Neural cell (in vitro differentiated cells): ENCODE results near the gene ZBTB5. TPM values are rescaled to one million over a fixed set of nuclear protein-coding genes. Genes with fewer than 3 reads are reported as not detected.

Experiments used
- H2AFZ ChIP-seq: fragments of 200-600, 300-800 bp; sonication (generic), shearing (Covaris generic); 2 replicates; pipeline ENCODE4 v1.6.0; 2014; ENCODE audit warnings: low read depth, mild to moderate bottlenecking, antibody characterized with exemption, low read length, moderate library complexity
- H3F3A ChIP-seq: fragments of 200-600 bp; shearing (Covaris generic); 2 replicates; pipeline ENCODE4 v1.6.1; 2016; ENCODE audit warnings: mild to moderate bottlenecking, moderate library complexity, mixed read lengths, antibody characterized with exemption, low read length; ENCODE audit not compliant: insufficient read depth, poor library complexity, severe bottlenecking
- H3K27ac ChIP-seq: fragments of 200-600, 300-800 bp; sonication (generic), shearing (Covaris generic); 2 replicates; pipeline ENCODE4 v1.5.1; 2014; ENCODE audit warnings: mild to moderate bottlenecking, low read length, moderate library complexity
- H3K27me3 ChIP-seq: fragments of 300-800, 200-600 bp; sonication (generic), shearing (Covaris generic); 2 replicates; pipeline ENCODE4 v1.6.0; 2014; ENCODE audit warnings: mild to moderate bottlenecking, low read depth, low read length, moderate library complexity; ENCODE audit not compliant: insufficient read depth
- H3K36me3 ChIP-seq: fragments of 300-800, 200-600 bp; sonication (generic), shearing (Covaris generic); 2 replicates; pipeline ENCODE4 v1.5.1; 2014; ENCODE audit warnings: mild to moderate bottlenecking, antibody characterized with exemption, low read length, moderate library complexity; ENCODE audit not compliant: insufficient read depth
- H3K4me2 ChIP-seq: fragments of 300-800, 200-600 bp; sonication (generic), shearing (Covaris generic); 2 replicates; pipeline ENCODE4 v1.6.0; 2014; ENCODE audit warnings: mild to moderate bottlenecking, low read length
- H3K4me3 ChIP-seq: fragments of 300-800, 200-600 bp; sonication (generic), shearing (Covaris generic); 2 replicates; pipeline ENCODE4 v1.5.1; 2014; ENCODE audit warnings: mild to moderate bottlenecking, low read length, moderate library complexity
- H3K79me2 ChIP-seq: fragments of 200-600 bp; shearing (Covaris generic); replicated peaks from 2 replicates; pipeline ENCODE4 v1.6.0; 2014; ENCODE audit warnings: mild to moderate bottlenecking, low read length, moderate library complexity; ENCODE audit not compliant: insufficient read depth
- H3K9ac ChIP-seq: fragments of 300-800, 200-600 bp; sonication (generic), shearing (Covaris generic); 2 replicates; pipeline ENCODE4 v1.6.1; 2016; ENCODE audit warnings: mild to moderate bottlenecking, low read length, mixed read lengths
- H3K9me2 ChIP-seq: fragments of 200-600 bp; shearing (Covaris generic); 2 replicates; pipeline ENCODE4 v1.6.1; 2016; ENCODE audit warnings: mild to moderate bottlenecking, low read length, mixed read lengths; ENCODE audit not compliant: insufficient read depth
- H3K9me3 ChIP-seq: fragments of 200-600, 300-800 bp; sonication (generic), shearing (Covaris generic); 2 replicates; pipeline ENCODE4 v1.6.1; 2016; ENCODE audit warnings: mild to moderate bottlenecking, mixed run types, low read length, moderate library complexity, mixed read lengths
- H4K20me1 ChIP-seq: fragments of 200-600 bp; shearing (Covaris generic); 2 replicates; pipeline ENCODE4 v1.6.1; 2016; ENCODE audit warnings: mild to moderate bottlenecking, mixed run types; ENCODE audit not compliant: insufficient read depth
- CTCF ChIP-seq: fragments of 450-650 bp; IDR thresholded peaks from 2 replicates; pipeline ENCODE4 v1.5.1; 2014; ENCODE audit warnings: antibody characterized with exemption, mild to moderate bottlenecking, moderate library complexity; ENCODE audit not compliant: poor library complexity, severe bottlenecking
- EP300 ChIP-seq: fragments of 450-650 bp; conservative IDR thresholded peaks from 2 replicates; pipeline ENCODE4 v1.6.1; 2014; ENCODE audit warnings: antibody characterized with exemption, mild to moderate bottlenecking, moderate library complexity; ENCODE audit not compliant: poor library complexity, severe bottlenecking
- EZH2 ChIP-seq: fragments of 200-600, 300-800 bp; shearing (Covaris generic), sonication (generic); IDR thresholded peaks from 2 replicates; pipeline ENCODE4 v1.6.1; 2014; ENCODE audit warnings: antibody characterized with exemption, low read length, borderline replicate concordance, mild to moderate bottlenecking; ENCODE audit not compliant: insufficient read depth, poor library complexity, severe bottlenecking
- MXI1 ChIP-seq: fragments of 450-650 bp; conservative IDR thresholded peaks from 2 replicates; pipeline ENCODE4 v1.6.1; 2014; ENCODE audit warnings: antibody characterized with exemption, mild to moderate bottlenecking; ENCODE audit not compliant: poor library complexity, severe bottlenecking
- POLR2AphosphoS5 ChIP-seq: IDR thresholded peaks from 2 replicates; pipeline ENCODE4 v1.6.1; 2012
- RAD21 ChIP-seq: fragments of 450-650 bp; conservative IDR thresholded peaks from 2 replicates; pipeline ENCODE4 v1.6.1; 2014; ENCODE audit warnings: antibody characterized with exemption, mild to moderate bottlenecking, moderate library complexity
- SMC3 ChIP-seq: fragments of 450-650 bp; conservative IDR thresholded peaks from 2 replicates; pipeline ENCODE4 v1.6.1; 2014; ENCODE audit warnings: antibody characterized with exemption, mild to moderate bottlenecking, moderate library complexity; ENCODE audit not compliant: poor library complexity
- TAF1 ChIP-seq: IDR thresholded peaks from 2 replicates; pipeline ENCODE4 v1.6.1; 2012; ENCODE audit warnings: low read depth
- polyA plus RNA-seq: library from polyadenylated mRNA; depleted of rRNA; stranded (reverse); fragments of >200 nt; gene quantifications from 2 replicates; pipeline ENCODE4 v1.2.3, GENCODE V29; 2014
- TF ChIP-seq, protein P1 (sequence below): IDR thresholded peaks from 2 replicates; pipeline ENCODE4 v1.6.1; 2012; ENCODE audit warnings: borderline replicate concordance

Gene ZBTB5
- polyA plus RNA-seq, 1 donor from 2014 or later = 21.0 TPM

GRCh38 chr9:37443566-37443965 is 21.7 kb downstream of the ZBTB5 start:
- peaks cover 9% of the 10 kb centered on the region for H3K79me2 ChIP-seq
- no peaks in the 10 kb centered on the region for H3K27me3 ChIP-seq
- H4K20me1 ChIP-seq = no peaks in the 10 kb centered on the region

GRCh38 chr9:37442556-37442955 is 22.7 kb downstream of the ZBTB5 start:
- H3K79me2 ChIP-seq = peaks cover 4% of the 10 kb centered on the region
- peaks cover 3% of the 10 kb centered on the region for H3K36me3 ChIP-seq
- H3K9me3 ChIP-seq = no peaks in the 10 kb centered on the region
- TF ChIP-seq EP300 (no peak), TAF1 (no peak), CTCF (no peak), RAD21 (no peak), EZH2 (no peak), SMC3 (no peak), POLR2AphosphoS5 (no peak), MXI1 (no peak)
- TF ChIP-seq, protein P1, sequence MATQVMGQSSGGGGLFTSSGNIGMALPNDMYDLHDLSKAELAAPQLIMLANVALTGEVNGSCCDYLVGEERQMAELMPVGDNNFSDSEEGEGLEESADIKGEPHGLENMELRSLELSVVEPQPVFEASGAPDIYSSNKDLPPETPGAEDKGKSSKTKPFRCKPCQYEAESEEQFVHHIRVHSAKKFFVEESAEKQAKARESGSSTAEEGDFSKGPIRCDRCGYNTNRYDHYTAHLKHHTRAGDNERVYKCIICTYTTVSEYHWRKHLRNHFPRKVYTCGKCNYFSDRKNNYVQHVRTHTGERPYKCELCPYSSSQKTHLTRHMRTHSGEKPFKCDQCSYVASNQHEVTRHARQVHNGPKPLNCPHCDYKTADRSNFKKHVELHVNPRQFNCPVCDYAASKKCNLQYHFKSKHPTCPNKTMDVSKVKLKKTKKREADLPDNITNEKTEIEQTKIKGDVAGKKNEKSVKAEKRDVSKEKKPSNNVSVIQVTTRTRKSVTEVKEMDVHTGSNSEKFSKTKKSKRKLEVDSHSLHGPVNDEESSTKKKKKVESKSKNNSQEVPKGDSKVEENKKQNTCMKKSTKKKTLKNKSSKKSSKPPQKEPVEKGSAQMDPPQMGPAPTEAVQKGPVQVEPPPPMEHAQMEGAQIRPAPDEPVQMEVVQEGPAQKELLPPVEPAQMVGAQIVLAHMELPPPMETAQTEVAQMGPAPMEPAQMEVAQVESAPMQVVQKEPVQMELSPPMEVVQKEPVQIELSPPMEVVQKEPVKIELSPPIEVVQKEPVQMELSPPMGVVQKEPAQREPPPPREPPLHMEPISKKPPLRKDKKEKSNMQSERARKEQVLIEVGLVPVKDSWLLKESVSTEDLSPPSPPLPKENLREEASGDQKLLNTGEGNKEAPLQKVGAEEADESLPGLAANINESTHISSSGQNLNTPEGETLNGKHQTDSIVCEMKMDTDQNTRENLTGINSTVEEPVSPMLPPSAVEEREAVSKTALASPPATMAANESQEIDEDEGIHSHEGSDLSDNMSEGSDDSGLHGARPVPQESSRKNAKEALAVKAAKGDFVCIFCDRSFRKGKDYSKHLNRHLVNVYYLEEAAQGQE = no peak
- H2AFZ ChIP-seq = no peak overlapping the region
- H3K4me3 ChIP-seq = no peak overlapping the region
- H3K4me2 ChIP-seq = no peak overlapping the region
- H4K20me1 ChIP-seq = no peaks in the 10 kb centered on the region
- no peak overlapping the region for H3K27ac ChIP-seq
- no peaks in the 10 kb centered on the region for H3F3A ChIP-seq
- no peak overlapping the region for H3K9ac ChIP-seq
- H3K27me3 ChIP-seq = no peaks in the 10 kb centered on the region
- no peaks in the 10 kb centered on the region for H3K9me2 ChIP-seq

More at GRCh38 chr9:37443566-37443965, 21.7 kb downstream of the ZBTB5 start:
- no peak overlapping the region for H3K4me2 ChIP-seq
- H2AFZ ChIP-seq = no peak overlapping the region
- H3K4me3 ChIP-seq = no peak overlapping the region
- no peaks in the 10 kb centered on the region for H3K9me3 ChIP-seq
- no peaks in the 10 kb centered on the region for H3F3A ChIP-seq
- no peak overlapping the region for H3K9ac ChIP-seq
- H3K36me3 ChIP-seq = no peaks in the 10 kb centered on the region
- no peaks in the 10 kb centered on the region for H3K9me2 ChIP-seq
- H3K27ac ChIP-seq = no peak overlapping the region
- TF ChIP-seq EZH2 (no peak), SMC3 (no peak), POLR2AphosphoS5 (no peak), EP300 (no peak), RAD21 (no peak), TAF1 (no peak), CTCF (no peak), MXI1 (no peak)
- TF ChIP-seq, protein P1 = no peak
